ENCODE results near the gene KCNG1. TPM values are rescaled to one million over a fixed set of nuclear protein-coding genes. Genes with fewer than 3 reads are reported as not detected.

Gene KCNG1
- total RNA-seq, 3 donors from 2014 or later (not counting 1 experiment from before 2014, with no cell fraction given): not detected

DNA sequence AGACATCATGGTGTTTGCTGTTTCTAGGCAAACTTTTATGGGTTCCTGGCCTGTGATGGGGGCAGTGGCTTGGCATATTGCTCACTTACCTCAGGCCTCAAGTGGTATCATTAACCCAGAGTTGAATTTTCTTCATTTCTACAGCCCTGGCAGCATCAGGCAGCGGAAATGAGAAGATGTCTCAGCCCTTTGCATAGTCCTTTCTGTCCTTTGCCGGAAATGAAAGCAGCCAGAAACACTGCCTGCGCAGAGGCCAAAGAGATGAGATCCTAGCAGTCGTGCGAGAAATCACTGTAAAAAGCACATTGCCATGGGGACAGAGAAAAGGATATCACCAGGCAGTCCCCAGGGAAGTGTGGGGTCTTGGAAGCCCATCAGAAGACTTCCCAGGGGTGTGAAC, 37.4 kb upstream of the KCNG1 start:
- TF ChIP-seq, protein P1, sequence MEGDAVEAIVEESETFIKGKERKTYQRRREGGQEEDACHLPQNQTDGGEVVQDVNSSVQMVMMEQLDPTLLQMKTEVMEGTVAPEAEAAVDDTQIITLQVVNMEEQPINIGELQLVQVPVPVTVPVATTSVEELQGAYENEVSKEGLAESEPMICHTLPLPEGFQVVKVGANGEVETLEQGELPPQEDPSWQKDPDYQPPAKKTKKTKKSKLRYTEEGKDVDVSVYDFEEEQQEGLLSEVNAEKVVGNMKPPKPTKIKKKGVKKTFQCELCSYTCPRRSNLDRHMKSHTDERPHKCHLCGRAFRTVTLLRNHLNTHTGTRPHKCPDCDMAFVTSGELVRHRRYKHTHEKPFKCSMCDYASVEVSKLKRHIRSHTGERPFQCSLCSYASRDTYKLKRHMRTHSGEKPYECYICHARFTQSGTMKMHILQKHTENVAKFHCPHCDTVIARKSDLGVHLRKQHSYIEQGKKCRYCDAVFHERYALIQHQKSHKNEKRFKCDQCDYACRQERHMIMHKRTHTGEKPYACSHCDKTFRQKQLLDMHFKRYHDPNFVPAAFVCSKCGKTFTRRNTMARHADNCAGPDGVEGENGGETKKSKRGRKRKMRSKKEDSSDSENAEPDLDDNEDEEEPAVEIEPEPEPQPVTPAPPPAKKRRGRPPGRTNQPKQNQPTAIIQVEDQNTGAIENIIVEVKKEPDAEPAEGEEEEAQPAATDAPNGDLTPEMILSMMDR (IDR thresholded peaks at IDR 0.05): no peak
- H3K27ac ChIP-seq (ENCODE audit: low read length): no peak overlapping the region
- no peaks in the 10 kb centered on the region for H3K9me3 ChIP-seq (ENCODE audit: control insufficient read depth, insufficient read depth, low read length)
- H3K4me3 ChIP-seq (ENCODE audit: low read length): no peak overlapping the region
- Mint-ChIP-seq H3K36me3 (no peaks in the 10 kb centered on the region), H3K27me3 (ENCODE audit: low read depth in 2 of 2) (peaks cover 30 to 40% of the 10 kb centered on the region in 2 donors), H3K4me1 (peaks cover 0 to 4% of the 10 kb centered on the region in 2 donors), H3K9me3 (no peaks in the 10 kb centered on the region), H3K27ac (no peak overlapping the region), H3K4me3 (no peak overlapping the region)
- no peaks in the 10 kb centered on the region for H3K27me3 ChIP-seq (ENCODE audit: control insufficient read depth, insufficient read depth, low read length)
- DNase-seq (no peak), ATAC-seq (no peak)
- WGBS (ENCODE audit: insufficient coverage): 87% methylated on average over 5 of the region's 5 CpGs
- no peaks in the 10 kb centered on the region for H3K4me1 ChIP-seq (ENCODE audit: control insufficient read depth, insufficient read depth, low read length)
- intact Hi-C loops (cut with micrococcal nuclease): no loop called here
- H3K36me3 ChIP-seq (ENCODE audit: control insufficient read depth, insufficient read depth, low read length): no peaks in the 10 kb centered on the region

DNA sequence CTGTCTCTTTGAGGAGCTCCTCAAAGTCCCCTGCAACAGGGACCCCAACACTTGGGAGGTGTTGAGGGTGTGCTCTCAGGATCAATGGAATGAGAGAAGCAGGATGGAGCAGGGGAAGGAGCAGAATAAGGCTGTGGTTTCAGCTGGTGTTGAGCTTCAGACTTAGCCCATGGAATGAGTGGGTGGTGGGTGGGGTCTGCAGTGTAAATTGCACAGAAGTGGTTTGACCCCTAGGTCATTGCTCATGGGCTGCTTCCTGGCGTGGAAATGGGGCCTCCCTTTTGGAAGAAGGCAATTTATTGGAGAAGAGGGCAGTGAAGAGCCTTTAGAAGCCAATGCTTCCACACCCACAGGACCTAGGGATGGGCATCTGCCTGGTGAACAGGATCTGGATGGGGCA, 37.0 kb upstream of the KCNG1 start:
- Mint-ChIP-seq H3K4me1 (peaks cover 0 to 4% of the 10 kb centered on the region in 2 donors), H3K36me3 (no peaks in the 10 kb centered on the region), H3K27ac (no peak overlapping the region), H3K27me3 (ENCODE audit: low read depth in 2 of 2) (peaks cover 30 to 45% of the 10 kb centered on the region in 2 donors), H3K9me3 (no peaks in the 10 kb centered on the region), H3K4me3 (no peak overlapping the region)
- no peaks in the 10 kb centered on the region for H3K9me3 ChIP-seq (ENCODE audit: control insufficient read depth, insufficient read depth, low read length)
- H3K27ac ChIP-seq (ENCODE audit: low read length): no peak overlapping the region
- H3K4me3 ChIP-seq (ENCODE audit: low read length): no peak overlapping the region
- intact Hi-C loops (cut with micrococcal nuclease): no loop called here
- H3K4me1 ChIP-seq (ENCODE audit: control insufficient read depth, insufficient read depth, low read length): no peaks in the 10 kb centered on the region
- TF ChIP-seq, protein P1 (IDR thresholded peaks at IDR 0.05): no peak
- no peak for ATAC-seq
- no peaks in the 10 kb centered on the region for H3K36me3 ChIP-seq (ENCODE audit: control insufficient read depth, insufficient read depth, low read length)
- 67% methylated on average over 1 of the region's 1 CpG for WGBS (ENCODE audit: insufficient coverage)
- no peak for DNase-seq
- no peaks in the 10 kb centered on the region for H3K27me3 ChIP-seq (ENCODE audit: control insufficient read depth, insufficient read depth, low read length)

DNA sequence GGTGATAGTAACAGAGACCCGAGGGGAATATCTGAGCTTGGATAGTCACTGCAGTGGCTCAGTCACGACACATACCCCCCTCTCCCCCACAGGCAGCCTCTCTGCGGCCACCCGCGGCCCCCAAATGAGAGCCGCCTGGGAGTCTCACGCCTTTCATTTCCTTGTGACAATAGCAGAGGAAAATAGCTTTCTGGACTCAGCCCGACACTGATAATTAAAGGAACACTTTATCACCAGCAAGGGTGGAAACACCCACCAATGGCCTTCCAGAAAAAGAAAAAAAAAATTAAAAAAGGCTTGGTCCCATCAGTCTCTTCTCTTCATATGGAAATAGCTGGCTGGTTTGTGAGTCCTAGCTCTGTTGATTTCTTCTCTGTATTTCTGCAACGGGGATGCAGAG, 35.1 kb upstream of the KCNG1 start:
- Histone ChIP-seq H3K36me3 (ENCODE audit: control insufficient read depth, insufficient read depth, low read length) (no peaks in the 10 kb centered on the region), H3K4me1 (ENCODE audit: control insufficient read depth, insufficient read depth, low read length) (no peaks in the 10 kb centered on the region), H3K9me3 (ENCODE audit: control insufficient read depth, insufficient read depth, low read length) (no peaks in the 10 kb centered on the region), H3K4me3 (ENCODE audit: low read length) (no peak overlapping the region), H3K27me3 (ENCODE audit: control insufficient read depth, insufficient read depth, low read length) (no peaks in the 10 kb centered on the region), H3K27ac (ENCODE audit: low read length) (no peak overlapping the region)
- no peak overlapping the region for H3K4me3 Mint-ChIP-seq
- DNase-seq: no peak
- WGBS (ENCODE audit: insufficient coverage): 25% methylated on average over 9 of the region's 9 CpGs
- intact Hi-C loops (cut with micrococcal nuclease): no loop called here
- TF ChIP-seq, protein P1 (IDR thresholded peaks at IDR 0.05): no peak
- ATAC-seq: no peak
- H3K36me3 Mint-ChIP-seq: no peaks in the 10 kb centered on the region
- H3K27ac Mint-ChIP-seq: no peak overlapping the region
- H3K9me3 Mint-ChIP-seq: no peaks in the 10 kb centered on the region
- H3K27me3 Mint-ChIP-seq (ENCODE audit: low read depth in 2 of 2): peaks cover 40 to 52% of the 10 kb centered on the region in 2 donors
- H3K4me1 Mint-ChIP-seq: peaks cover 0 to 4% of the 10 kb centered on the region in 2 donors

DNA sequence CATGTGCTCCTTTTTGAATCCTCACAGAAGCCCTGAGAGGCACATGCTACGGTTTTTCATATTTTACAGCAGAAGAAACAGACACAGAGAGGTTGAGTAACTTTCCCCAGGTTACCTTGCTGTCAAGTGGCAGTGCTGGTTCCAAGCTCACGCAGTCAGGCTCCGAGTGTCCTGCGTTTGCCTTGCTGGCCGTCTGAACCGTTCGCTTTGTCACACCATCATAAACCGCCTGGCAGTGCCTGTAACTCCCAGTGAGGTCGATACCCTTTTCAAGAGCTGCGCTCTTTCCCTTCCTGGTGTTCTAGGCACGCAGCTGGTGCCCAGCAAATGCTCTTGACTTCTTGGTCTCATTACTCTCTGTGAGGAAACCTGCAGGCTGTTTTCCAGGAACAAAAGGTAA, 31.3 kb upstream of the KCNG1 start:
- Histone ChIP-seq H3K27me3 (ENCODE audit: control insufficient read depth, insufficient read depth, low read length) (no peaks in the 10 kb centered on the region), H3K27ac (ENCODE audit: low read length) (no peak overlapping the region), H3K4me3 (ENCODE audit: low read length) (no peak overlapping the region), H3K4me1 (ENCODE audit: control insufficient read depth, insufficient read depth, low read length) (no peaks in the 10 kb centered on the region), H3K36me3 (ENCODE audit: control insufficient read depth, insufficient read depth, low read length) (no peaks in the 10 kb centered on the region), H3K9me3 (ENCODE audit: control insufficient read depth, insufficient read depth, low read length) (no peaks in the 10 kb centered on the region)
- no peak for DNase-seq
- TF ChIP-seq, protein P1 (IDR thresholded peaks at IDR 0.05): no peak
- 79% methylated on average over 11 of the region's 11 CpGs for WGBS (ENCODE audit: insufficient coverage)
- Mint-ChIP-seq H3K4me1 (peaks cover 0 to 4% of the 10 kb centered on the region in 2 donors), H3K4me3 (no peak overlapping the region), H3K36me3 (no peaks in the 10 kb centered on the region), H3K9me3 (no peaks in the 10 kb centered on the region), H3K27me3 (ENCODE audit: low read depth in 2 of 2) (peaks cover 45 to 63% of the 10 kb centered on the region in 2 donors), H3K27ac (no peak overlapping the region)
- intact Hi-C loops (cut with micrococcal nuclease): no loop called here
- ATAC-seq: no peak
